SU-DHL-6 (cell line): ENCODE measurements around the gene OCSTAMP.

Experiments
- H2AFZ ChIP-seq: fragments of 200-600 bp; sonication (generic); 2 replicates; pipeline ENCODE4 v1.6.1; 2014; ENCODE audit warnings: low read depth, mild to moderate bottlenecking, moderate library complexity, mixed read lengths, antibody characterized with exemption, low read length; ENCODE audit not compliant: severe bottlenecking
- H3F3A ChIP-seq: fragments of 200-600 bp; shearing (Covaris generic); 2 replicates; pipeline ENCODE4 v1.6.0; 2016; ENCODE audit warnings: antibody characterized with exemption, mild to moderate bottlenecking; ENCODE audit not compliant: insufficient read depth
- H3K27ac ChIP-seq: fragments of 200-600 bp; sonication (generic); 2 replicates; pipeline ENCODE4 v1.5.1; 2016; ENCODE audit warnings: low read depth, mild to moderate bottlenecking, low read length, moderate library complexity, mixed read lengths
- H3K27me3 ChIP-seq: fragments of 200-600 bp; sonication (generic), shearing (Covaris generic); 2 replicates; pipeline ENCODE4 v1.6.0; 2014; ENCODE audit warnings: mild to moderate bottlenecking, low read length
- H3K36me3 ChIP-seq: fragments of 200-600 bp; sonication (generic); 2 replicates; pipeline ENCODE4 v1.6.1; 2014; ENCODE audit warnings: mild to moderate bottlenecking, low read length, mixed read lengths
- H3K4me2 ChIP-seq: fragments of 300-600, 200-600 bp; shearing (Covaris generic), sonication (generic); 2 replicates; pipeline ENCODE4 v1.6.0; 2014; ENCODE audit warnings: low read length, low read depth, mild to moderate bottlenecking; ENCODE audit not compliant: poor library complexity, severe bottlenecking
- H3K4me3 ChIP-seq: fragments of 200-600 bp; sonication (generic); 2 replicates; pipeline ENCODE4 v1.5.1; 2014; ENCODE audit warnings: antibody characterized with exemption, low read length, mild to moderate bottlenecking, mixed read lengths; ENCODE audit not compliant: insufficient read depth, poor library complexity, severe bottlenecking
- H3K79me2 ChIP-seq: fragments of 200-600 bp; sonication (generic); 2 replicates; pipeline ENCODE4 v1.6.1; 2014; ENCODE audit warnings: mild to moderate bottlenecking, low read length, moderate library complexity; ENCODE audit not compliant: insufficient read depth
- H3K9ac ChIP-seq: fragments of 200-600 bp; sonication (generic); 2 replicates; pipeline ENCODE4 v1.7.0; 2014; ENCODE audit warnings: mild to moderate bottlenecking, low read length
- H3K9me2 ChIP-seq: fragments of 200-600 bp; sonication (generic); replicated peaks from 2 replicates; pipeline ENCODE4 v1.6.1; 2014; ENCODE audit warnings: low read length; ENCODE audit not compliant: insufficient read depth
- H3K9me3 ChIP-seq: fragments of 200-600 bp; sonication (generic); 2 replicates; pipeline ENCODE4 v1.6.1; 2014; ENCODE audit warnings: low read length, mixed read lengths; ENCODE audit not compliant: insufficient read depth
- H4K20me1 ChIP-seq: fragments of 200-600 bp; sonication (generic); 2 replicates; pipeline ENCODE4 v1.6.1; 2014; ENCODE audit warnings: low read depth, mild to moderate bottlenecking, antibody characterized with exemption, low read length, moderate library complexity, mixed read lengths
- EZH2phosphoT487 ChIP-seq: fragments of 200-600 bp; sonication (generic), shearing (Covaris generic); conservative IDR thresholded peaks from 2 replicates; pipeline ENCODE4 v1.6.1; 2018; ENCODE audit warnings: mild to moderate bottlenecking, antibody characterized with exemption, low read length, moderate library complexity, mixed read lengths
- TF ChIP-seq, protein P1 (sequence below): fragments of 200-600 bp; sonication (generic); IDR thresholded peaks from one replicate; pipeline ENCODE4 v1.5.1; 2017; ENCODE audit warnings: antibody characterized with exemption, mild to moderate bottlenecking, low read length, moderate library complexity; ENCODE audit not compliant: insufficient read depth, poor library complexity, severe bottlenecking

The OCSTAMP gene

DNA sequence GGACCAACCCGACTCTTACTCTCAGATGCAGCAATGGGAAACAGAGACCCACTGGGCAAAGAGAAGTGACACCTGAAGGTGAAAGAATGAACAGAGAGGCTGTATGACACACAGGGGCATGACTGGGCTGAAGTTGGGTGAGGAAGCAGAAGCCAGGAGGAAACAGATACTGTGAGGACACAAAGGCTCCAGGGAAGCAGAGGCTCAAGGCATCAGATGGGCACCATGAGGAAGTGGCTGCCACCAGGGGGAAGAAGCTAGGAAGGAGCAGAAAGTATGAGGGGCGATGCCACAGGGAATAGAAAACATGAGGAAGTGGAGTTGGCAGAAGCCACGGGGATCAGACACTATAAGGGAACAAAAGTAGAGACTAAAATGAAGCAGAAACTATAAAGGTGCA lies 30.9 kb upstream of the OCSTAMP start:
- Histone ChIP-seq H3K27me3 (no peaks in the 10 kb centered on the region), H3K4me3 (no peak overlapping the region), H3K9me2 (no peaks in the 10 kb centered on the region), H3K4me2 (no peak overlapping the region), H3K9me3 (no peaks in the 10 kb centered on the region), H4K20me1 (no peaks in the 10 kb centered on the region), H3K36me3 (no peaks in the 10 kb centered on the region), H3K79me2 (no peaks in the 10 kb centered on the region), H3K9ac (no peak overlapping the region), H3F3A (no peaks in the 10 kb centered on the region), H2AFZ (no peak overlapping the region), H3K27ac (no peak overlapping the region)
- TF ChIP-seq, protein P1, sequence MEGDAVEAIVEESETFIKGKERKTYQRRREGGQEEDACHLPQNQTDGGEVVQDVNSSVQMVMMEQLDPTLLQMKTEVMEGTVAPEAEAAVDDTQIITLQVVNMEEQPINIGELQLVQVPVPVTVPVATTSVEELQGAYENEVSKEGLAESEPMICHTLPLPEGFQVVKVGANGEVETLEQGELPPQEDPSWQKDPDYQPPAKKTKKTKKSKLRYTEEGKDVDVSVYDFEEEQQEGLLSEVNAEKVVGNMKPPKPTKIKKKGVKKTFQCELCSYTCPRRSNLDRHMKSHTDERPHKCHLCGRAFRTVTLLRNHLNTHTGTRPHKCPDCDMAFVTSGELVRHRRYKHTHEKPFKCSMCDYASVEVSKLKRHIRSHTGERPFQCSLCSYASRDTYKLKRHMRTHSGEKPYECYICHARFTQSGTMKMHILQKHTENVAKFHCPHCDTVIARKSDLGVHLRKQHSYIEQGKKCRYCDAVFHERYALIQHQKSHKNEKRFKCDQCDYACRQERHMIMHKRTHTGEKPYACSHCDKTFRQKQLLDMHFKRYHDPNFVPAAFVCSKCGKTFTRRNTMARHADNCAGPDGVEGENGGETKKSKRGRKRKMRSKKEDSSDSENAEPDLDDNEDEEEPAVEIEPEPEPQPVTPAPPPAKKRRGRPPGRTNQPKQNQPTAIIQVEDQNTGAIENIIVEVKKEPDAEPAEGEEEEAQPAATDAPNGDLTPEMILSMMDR = no peak
- TF ChIP-seq EZH2phosphoT487 = no peak

DNA sequence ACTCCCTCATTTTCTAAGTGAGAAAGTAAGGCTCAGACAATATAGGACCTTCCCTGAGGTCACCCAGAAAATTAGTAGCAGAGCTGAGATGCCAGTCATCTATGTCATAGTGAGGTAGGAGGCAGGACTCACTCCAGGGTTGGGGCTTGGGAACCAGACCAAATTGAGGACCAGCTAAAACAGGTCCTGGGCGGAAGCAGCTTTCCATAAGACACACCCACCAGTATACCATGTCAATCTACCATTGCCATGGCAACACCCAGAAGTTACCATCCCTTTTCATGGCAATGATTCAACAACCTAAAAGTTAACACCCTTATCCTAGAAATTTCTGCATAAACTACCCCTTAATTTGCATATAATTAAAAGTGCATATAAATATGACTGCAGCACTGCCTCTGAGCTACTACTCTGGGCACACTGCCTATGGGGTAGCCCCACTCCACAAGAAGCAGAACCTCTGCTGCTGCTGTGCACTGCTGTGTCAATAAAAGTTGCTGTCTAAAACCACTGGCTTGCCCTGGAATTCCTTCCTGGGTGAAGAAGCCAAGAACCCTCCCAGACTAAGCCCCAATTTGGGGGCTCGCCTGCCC lies 30.3 kb upstream of the OCSTAMP start:
- Histone ChIP-seq H2AFZ (no peak overlapping the region), H3K27me3 (no peaks in the 10 kb centered on the region), H3K4me3 (no peak overlapping the region), H3F3A (no peaks in the 10 kb centered on the region), H3K4me2 (no peak overlapping the region), H3K79me2 (no peaks in the 10 kb centered on the region), H3K9ac (no peak overlapping the region), H3K9me2 (no peaks in the 10 kb centered on the region), H3K9me3 (no peaks in the 10 kb centered on the region), H3K27ac (no peak overlapping the region), H4K20me1 (no peaks in the 10 kb centered on the region), H3K36me3 (no peaks in the 10 kb centered on the region)
- TF ChIP-seq, protein P1 = no peak
- TF ChIP-seq EZH2phosphoT487 = no peak

DNA sequence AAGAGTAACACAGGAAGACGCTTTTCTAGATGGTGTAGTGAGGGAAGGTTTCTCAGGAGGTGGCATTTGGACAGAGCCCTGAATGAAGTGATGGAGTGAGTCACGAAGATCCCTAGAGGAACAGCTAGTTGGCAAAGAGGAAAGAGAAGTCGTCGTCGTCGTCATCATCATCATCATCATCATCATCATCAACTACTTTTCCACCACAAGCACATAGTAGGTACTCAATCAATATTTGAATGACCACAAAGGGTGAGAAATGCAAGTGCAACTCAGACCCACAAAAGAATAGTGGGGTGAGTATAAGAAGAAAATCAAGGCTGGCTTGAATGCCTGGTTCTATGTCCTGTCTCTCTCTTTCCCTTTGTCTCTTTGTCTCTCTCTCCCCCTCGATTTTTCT lies 28.3 kb upstream of the OCSTAMP start:
- Histone ChIP-seq H2AFZ (no peak overlapping the region), H3K9me2 (no peaks in the 10 kb centered on the region)

More for the DNA sequence above, 28.3 kb upstream of the OCSTAMP start:
- no peaks in the 10 kb centered on the region for H3K79me2 ChIP-seq
- no peaks in the 10 kb centered on the region for H3F3A ChIP-seq
- no peaks in the 10 kb centered on the region for H3K36me3 ChIP-seq
- no peak overlapping the region for H3K27ac ChIP-seq
- H4K20me1 ChIP-seq = no peaks in the 10 kb centered on the region
- no peaks in the 10 kb centered on the region for H3K9me3 ChIP-seq
- no peak overlapping the region for H3K4me3 ChIP-seq
- no peak overlapping the region for H3K4me2 ChIP-seq
- no peak for TF ChIP-seq EZH2phosphoT487
- TF ChIP-seq, protein P1 = no peak
- H3K9ac ChIP-seq = no peak overlapping the region
- no peaks in the 10 kb centered on the region for H3K27me3 ChIP-seq
